Thyroid gland (tissue), 4 donors: Measurements from ENCODE around the gene IQSEC1. TPM values are rescaled to one million over a fixed set of nuclear protein-coding genes. Genes with fewer than 3 reads are reported as not detected.

ENCODE experiments used
- DNase-seq, 2 donors: peaks; one replicate each; pipeline ENCODE4 v3.0.0-alpha.2; 2019
- H3K27ac ChIP-seq, 3 donors: fragments of 200-600 bp; sonication (generic); 1 replicate in 2 of 3; 2 replicates in 1 of 3; pipeline ENCODE4 v1.5.1; 2016 to 2019; ENCODE audit warnings: mild to moderate bottlenecking in 1 of 3, moderate library complexity in 1 of 3
- H3K27me3 ChIP-seq: fragments of 200-600 bp; sonication (generic); one replicate; pipeline ENCODE4 v1.5.1; 2019
- H3K36me3 ChIP-seq, 2 donors: fragments of 200-600 bp; sonication (generic); one replicate each; pipeline ENCODE4 v1.5.1; 2016 to 2019
- H3K4me1 ChIP-seq, 2 donors: fragments of 200-600 bp; sonication (generic); one replicate each; pipeline ENCODE4 v1.5.1; 2017 to 2019
- H3K4me3 ChIP-seq, 3 donors: fragments of 200-600 bp; sonication (generic); replicated peaks in 1 of 3; 1 replicate in 2 of 3; 2 replicates in 1 of 3; pipeline ENCODE4 v1.5.1; 2016; ENCODE audit warnings: mild to moderate bottlenecking in 1 of 3
- H3K9me3 ChIP-seq: fragments of 200-600 bp; sonication (generic); one replicate; pipeline ENCODE4 v1.5.1; 2017
- CTCF ChIP-seq, 6 experiments: fragments of 200-600 bp in 3 of 6; fragments of 450-650 bp in 3 of 6; sonication (generic) in 3 of 6; IDR thresholded peaks; one replicate each; pipeline ENCODE4 v1.5.1; 2016 to 2019; ENCODE audit warnings: antibody characterized with exemption in 6 of 6, mild to moderate bottlenecking in 2 of 6, inconsistent platforms in 1 of 6, moderate library complexity in 1 of 6
- POLR2A ChIP-seq, 2 donors: fragments of 450-650 bp; IDR thresholded peaks; one replicate each; pipeline ENCODE4 v1.6.1; 2017; ENCODE audit warnings: antibody characterized with exemption in 2 of 2, mild to moderate bottlenecking in 2 of 2, moderate library complexity in 1 of 2
- WGBS, 2 donors: methylation state at CpG; one replicate each; pipeline ENCODE4 v1.1.5; 2017; 5-methylcytosine and 5-hydroxymethylcytosine counted together
- intact Hi-C: fragments of 100-400 bp; cut with DNase I; formaldehyde crosslinking; loops from one replicate; pipeline ENCODE4 v1.15.1; 2023
- total RNA-seq, 4 donors: library from RNA; depleted of rRNA; stranded (reverse); fragments of >200 nt; gene quantifications; one replicate each; pipeline ENCODE4 v1.2.3, GENCODE V29; 2016

IQSEC1 gene
- total RNA-seq, 4 donors from 2014 or later, result 37.1 to 48.3 (median 38.9) TPM

DNA sequence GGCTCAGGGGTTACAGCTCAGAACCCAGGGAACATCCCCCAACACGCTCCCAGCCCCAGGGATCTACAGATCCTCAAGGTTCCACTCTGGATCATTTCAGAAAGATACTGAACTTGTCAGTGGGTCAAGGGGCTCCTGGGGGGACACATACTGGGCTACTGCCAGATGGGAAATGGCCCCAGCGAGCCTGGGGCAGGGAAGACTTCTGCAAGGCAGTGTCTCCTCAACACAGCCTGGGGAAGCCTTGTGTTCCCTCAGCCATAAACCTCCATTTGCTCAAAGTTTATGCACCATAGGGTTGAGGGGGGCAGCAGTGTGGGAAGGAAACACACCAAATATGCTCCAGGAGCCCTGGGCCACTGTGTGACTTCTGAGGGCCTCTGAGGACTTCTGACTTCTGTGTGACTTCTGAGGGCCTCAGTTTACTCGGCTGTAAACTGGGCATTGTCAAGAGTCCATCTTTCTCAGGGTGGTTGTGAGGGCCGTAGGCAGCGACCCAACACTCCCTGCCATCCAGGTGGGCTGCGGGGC lies 58.4 kb downstream of the IQSEC1 start:
- TF ChIP-seq POLR2A (IDR thresholded peaks at IDR 0.05), result no peak
- no peak for TF ChIP-seq CTCF (IDR thresholded peaks at IDR 0.05)
- no peak for DNase-seq
- peaks cover 41 to 44% of the 10 kb centered on the region in 2 donors for H3K4me1 ChIP-seq
- intact Hi-C loops, result no loop called here
- H3K27ac ChIP-seq, result peak overlapping the region in 1 of 3 donors; percentile 93
- H3K36me3 ChIP-seq, result no peaks in the 10 kb centered on the region
- H3K4me3 ChIP-seq, result no peak overlapping the region
- no peaks in the 10 kb centered on the region for H3K9me3 ChIP-seq
- H3K27me3 ChIP-seq, result no peaks in the 10 kb centered on the region
- WGBS, 2 donors, result 85 to 91% methylated on average over 4 to 6 of the region's 6 CpGs

- WGBS, 2 donors, result 92 to 95% methylated on average over 2 to 7 of the region's 7 CpGs
- no peak overlapping the region for H3K4me3 ChIP-seq
- no peak for TF ChIP-seq CTCF (IDR thresholded peaks at IDR 0.05)
- TF ChIP-seq POLR2A (IDR thresholded peaks at IDR 0.05), result no peak
- peak overlapping the region in 1 of 3 donors; percentile 3 for H3K27ac ChIP-seq
- no peak for DNase-seq
- no peaks in the 10 kb centered on the region for H3K9me3 ChIP-seq
- H3K36me3 ChIP-seq, result no peaks in the 10 kb centered on the region
- no peaks in the 10 kb centered on the region for H3K27me3 ChIP-seq
- peaks cover 36 to 39% of the 10 kb centered on the region in 2 donors for H3K4me1 ChIP-seq
- intact Hi-C loops, result no loop called here
Measured at GRCh38 chr3:13013994-13014754, 59.1 kb downstream of the IQSEC1 start.

DNA sequence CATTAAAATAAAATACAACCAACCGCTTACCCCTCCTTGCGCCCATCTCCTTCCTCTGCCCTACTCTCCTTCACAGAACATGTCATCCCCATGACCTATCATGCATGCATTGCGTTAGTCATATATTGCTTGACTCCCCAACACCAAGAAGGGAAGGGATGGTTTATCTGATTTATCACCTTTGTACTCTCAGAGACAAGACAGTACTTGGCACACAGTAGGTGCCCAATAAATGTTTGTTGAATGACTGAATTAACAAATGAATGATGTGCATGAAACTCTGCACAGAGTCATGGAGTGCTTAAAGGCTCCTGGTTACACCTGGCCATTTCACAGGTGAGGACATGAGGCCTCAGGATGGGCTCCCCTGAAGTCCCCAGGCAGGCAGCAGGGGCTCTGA lies 59.7 kb downstream of the IQSEC1 start:
- Histone ChIP-seq H3K27me3 (no peaks in the 10 kb centered on the region), H3K27ac (peak overlapping the region in 1 of 3 donors; percentile 3), H3K9me3 (no peaks in the 10 kb centered on the region), H3K4me3 (no peak overlapping the region), H3K36me3 (no peaks in the 10 kb centered on the region), H3K4me1 (peaks cover 31 to 39% of the 10 kb centered on the region in 2 donors)
- TF ChIP-seq CTCF (IDR thresholded peaks at IDR 0.05) (no peak), POLR2A (IDR thresholded peaks at IDR 0.05) (no peak)
- no peak for DNase-seq
- intact Hi-C loops, result no loop called here
- 95 to 100% methylated on average over 3 of the region's 3 CpGs for WGBS, 2 donors

DNA sequence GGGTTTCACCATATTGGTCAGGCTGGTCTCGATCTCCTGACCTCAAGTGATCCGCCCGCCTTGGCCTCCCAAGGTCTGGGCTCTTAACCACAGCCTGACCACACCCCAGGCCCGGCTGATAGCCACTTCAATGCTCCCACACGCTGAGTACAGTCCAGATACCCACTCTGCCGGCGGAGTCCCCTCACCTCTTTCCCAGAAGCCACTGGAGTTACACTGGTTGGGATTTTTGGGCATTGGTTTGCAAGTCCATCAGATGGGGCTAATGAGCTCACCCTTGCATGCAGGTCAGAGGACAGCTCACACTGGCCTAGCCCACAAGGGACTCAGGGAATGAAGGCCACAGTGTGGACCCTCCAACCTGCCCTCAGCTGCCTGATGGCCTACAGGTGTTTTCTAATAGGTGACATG lies 60.1 kb downstream of the IQSEC1 start:
- Histone ChIP-seq H3K9me3 (no peaks in the 10 kb centered on the region), H3K36me3 (no peaks in the 10 kb centered on the region), H3K27ac (peak overlapping the region in 1 of 3 donors; percentile 3), H3K4me1 (peaks cover 27 to 35% of the 10 kb centered on the region in 2 donors), H3K27me3 (no peaks in the 10 kb centered on the region), H3K4me3 (no peak overlapping the region)
- TF ChIP-seq CTCF (IDR thresholded peaks at IDR 0.05) (no peak), POLR2A (IDR thresholded peaks at IDR 0.05) (no peak)
- DNase-seq, result no peak
- intact Hi-C loops, result no loop called here
- 85 to 90% methylated on average over 7 of the region's 7 CpGs for WGBS, 2 donors

DNA sequence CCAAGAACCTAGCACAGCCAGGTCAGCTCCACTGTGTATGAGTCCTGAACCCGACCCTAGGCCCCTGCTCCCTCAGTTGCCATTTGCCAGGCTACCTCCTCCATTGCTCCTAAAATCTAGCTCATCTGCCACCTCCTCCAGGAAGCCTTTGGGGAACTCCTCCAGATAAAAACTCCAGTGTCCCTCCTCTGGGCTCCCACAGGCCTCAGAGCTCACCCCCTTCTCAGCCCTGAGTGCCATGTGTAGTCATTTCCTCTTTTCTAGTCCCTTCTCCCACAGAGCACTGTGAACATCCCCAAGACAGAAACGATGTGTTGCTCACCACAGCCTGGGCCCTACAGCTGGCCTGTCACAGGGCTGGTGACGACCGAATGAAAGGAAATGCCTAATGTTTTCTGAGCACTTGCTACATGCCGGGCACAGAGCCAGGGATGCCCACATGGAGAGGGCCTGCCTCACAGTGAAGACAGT lies 61.0 kb downstream of the IQSEC1 start:
- intact Hi-C loops, result no loop called here
- TF ChIP-seq POLR2A (IDR thresholded peaks at IDR 0.05) (no peak), CTCF (IDR thresholded peaks at IDR 0.05) (no peak)
- peak; percentile 33 to 45 for DNase-seq
- Histone ChIP-seq H3K27me3 (no peaks in the 10 kb centered on the region), H3K27ac (peak overlapping the region in 2 of 3 donors; percentile 10 to 30), H3K36me3 (no peaks in the 10 kb centered on the region), H3K9me3 (no peaks in the 10 kb centered on the region), H3K4me3 (no peak overlapping the region), H3K4me1 (peaks cover 18 to 26% of the 10 kb centered on the region in 2 donors)
- 63 to 82% methylated on average over 5 of the region's 5 CpGs for WGBS, 2 donors
